HG03159 (cell line): ENCODE measurements around the gene TJP2.

Experiments
- ATAC-seq: cut with Tn5 transposase; IDR thresholded peaks from one replicate; pipeline ENCODE4 v1.9.1; 2021; ENCODE audit warnings: mild to moderate bottlenecking, moderate library complexity; ENCODE audit not compliant: unreplicated experiment

TJP2 gene

DNA sequence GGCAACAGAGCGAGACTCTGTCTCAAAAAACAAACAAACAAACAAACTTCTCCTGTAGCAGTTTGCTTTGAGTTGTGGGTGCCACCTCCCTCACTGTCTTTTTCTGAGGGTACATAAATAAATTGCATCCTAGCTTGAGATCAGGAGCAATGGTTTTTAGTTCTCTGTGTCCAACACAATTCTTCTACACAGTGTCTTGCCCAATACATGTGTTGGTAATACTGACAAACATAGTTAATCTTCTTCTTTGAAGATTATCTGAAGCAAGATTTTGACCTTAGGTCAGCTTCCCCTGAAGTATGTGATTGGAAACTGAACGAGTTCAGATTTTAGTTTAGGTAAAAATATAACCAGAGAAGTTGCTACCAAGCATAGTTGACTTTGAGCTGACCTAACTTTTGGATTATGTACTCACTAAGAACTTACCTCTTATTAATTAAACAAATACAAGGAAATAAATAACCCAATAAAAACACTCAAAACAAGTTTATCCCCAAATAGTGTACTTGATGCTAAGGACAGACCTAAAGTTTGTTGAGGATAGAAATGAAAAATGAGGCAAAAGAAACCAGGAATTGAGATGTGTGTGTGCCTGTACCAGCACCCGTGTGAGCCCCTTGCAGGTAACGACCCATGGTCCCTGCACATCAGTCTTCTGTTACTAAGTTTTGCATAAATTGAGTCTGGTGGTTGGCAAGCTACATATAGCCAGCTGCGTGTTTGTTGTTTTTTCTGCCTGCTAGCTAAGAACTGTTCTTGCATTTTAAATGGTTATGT lies 16.2 kb downstream of the TJP2 start:
- ATAC-seq, result peak; percentile 86

GRCh38 chr9:69190863-69191181 lies 16.7 kb downstream of the TJP2 start:
- no peak for ATAC-seq

DNA sequence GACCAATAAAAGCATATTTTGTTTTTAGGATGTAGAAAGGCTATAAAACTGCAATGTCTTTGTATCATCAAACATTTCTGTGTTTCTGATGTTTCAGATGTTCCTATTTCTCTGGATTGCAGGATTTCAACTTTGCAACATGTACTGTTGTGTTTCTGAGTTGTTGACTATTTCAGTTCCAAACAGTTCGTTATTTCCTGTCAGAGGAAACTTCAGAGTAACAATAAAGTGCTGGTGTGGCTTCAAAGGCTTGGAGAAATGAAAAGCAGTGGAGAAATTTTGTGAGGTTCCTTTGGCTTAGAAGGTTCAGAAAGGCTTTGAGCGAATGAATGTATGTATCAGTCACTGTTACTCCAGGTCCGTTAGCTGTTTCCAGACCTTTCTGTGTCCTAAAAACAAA lies 17.2 kb downstream of the TJP2 start:
- no peak for ATAC-seq

DNA sequence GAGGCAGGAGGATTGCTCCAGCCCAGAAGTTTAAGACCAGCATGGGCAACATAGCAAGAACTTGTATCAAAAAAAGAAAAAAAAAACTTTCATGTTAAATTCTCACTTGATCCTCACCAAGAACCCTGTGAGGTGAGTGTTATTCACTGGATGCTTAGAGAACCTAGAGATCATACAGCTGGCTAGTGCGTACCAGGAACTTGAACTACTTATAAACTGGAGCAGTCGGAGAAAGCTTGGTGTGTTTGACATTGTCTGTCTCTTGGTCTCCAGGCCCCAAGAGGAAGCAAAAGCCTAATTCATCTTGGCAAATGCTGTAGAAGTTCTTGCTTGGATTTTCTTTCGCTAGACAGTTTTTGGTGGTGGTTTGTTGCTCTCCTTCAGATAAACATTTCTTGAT lies 18.1 kb downstream of the TJP2 start:
- ATAC-seq, result no peak

GRCh38 chr9:69193685-69194032 lies 19.6 kb downstream of the TJP2 start:
- ATAC-seq, result no peak

GRCh38 chr9:69194702-69195418 lies 20.8 kb downstream of the TJP2 start:
- ATAC-seq, result no peak

- no peak for ATAC-seq
Observed at GRCh38 chr9:69195668-69196067, 21.6 kb downstream of the TJP2 start.

DNA sequence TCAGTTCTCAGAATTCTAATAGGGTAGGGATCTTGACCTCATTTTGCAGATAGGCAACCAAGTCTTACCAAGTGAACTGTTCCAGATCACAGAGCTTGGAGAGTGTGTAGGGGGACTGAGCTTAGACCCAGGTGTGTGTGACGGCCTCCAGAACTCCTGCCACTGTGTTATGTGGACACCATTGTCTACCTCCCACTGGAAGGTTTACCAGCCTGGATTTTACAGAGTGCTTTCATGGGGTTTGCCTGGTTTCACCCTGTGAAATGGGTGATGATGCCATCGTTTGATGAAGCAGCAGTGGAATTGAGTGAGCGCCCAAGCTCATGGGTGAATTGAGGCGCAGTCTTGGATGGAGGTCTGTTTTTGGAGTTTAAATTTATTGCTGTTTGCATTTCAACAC lies 23.6 kb downstream of the TJP2 start:
- ATAC-seq, result no peak

GRCh38 chr9:69198521-69199220 lies 24.6 kb downstream of the TJP2 start:
- ATAC-seq, result no peak

- ATAC-seq, result no peak
Observed at GRCh38 chr9:69199769-69200470, 25.8 kb downstream of the TJP2 start.

DNA sequence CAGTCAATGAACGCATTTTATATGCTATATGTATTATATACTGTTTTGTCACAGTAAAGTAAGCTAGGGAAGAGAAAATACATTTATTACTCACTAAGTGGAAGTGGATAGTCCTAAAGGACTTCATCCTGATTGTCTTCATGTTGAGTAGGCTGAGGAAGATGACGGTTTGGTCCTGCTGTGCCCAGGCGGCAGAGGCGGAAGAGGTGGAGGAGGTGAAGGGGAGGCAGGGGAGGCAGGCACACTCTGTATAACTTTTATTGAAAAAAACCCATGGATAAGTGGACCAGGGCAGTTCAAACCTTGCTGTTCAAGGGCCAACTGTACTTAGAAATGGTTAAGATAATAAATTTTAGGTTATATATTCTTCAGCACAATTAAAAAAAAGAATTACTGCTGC lies 28.5 kb downstream of the TJP2 start:
- no peak for ATAC-seq

DNA sequence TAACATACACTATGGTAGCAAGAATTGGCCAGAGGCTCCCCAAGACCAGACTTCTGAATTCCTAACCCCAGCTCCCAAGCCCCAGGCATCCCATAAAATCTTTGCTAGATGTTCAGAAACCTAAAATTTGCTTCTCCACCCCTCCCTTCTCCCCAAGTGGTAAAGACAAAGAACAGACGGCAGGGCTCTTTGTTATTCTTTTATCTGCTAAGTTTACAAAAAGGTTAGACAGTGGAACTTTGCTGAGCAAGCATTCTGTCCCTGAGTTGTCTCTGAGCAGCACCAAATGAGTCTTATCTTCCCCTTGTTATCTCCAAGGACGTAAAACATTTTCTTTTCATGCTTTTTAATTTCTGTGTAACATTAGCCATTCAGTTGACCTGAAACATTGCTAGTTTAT lies 30.2 kb downstream of the TJP2 start:
- no peak for ATAC-seq

DNA sequence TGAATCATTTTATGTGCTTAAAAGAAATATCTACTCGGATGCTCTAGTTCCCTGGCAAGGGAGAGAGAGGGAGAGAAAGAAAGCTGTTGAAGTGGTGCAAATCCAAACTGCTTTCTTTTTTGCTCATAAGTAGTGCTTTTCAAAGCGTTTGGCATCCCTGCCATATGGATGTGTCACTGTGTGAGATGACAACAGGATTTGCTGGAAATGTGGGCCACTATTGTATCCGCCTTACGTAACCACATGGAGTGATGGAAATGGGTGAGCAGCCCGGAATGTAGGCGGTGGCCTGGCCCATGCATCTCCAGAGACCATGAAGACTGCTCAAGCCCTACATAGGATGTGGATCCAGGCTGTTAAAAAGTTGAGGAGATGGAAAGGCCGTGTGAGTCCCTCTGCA lies 30.8 kb downstream of the TJP2 start:
- ATAC-seq, result no peak

DNA sequence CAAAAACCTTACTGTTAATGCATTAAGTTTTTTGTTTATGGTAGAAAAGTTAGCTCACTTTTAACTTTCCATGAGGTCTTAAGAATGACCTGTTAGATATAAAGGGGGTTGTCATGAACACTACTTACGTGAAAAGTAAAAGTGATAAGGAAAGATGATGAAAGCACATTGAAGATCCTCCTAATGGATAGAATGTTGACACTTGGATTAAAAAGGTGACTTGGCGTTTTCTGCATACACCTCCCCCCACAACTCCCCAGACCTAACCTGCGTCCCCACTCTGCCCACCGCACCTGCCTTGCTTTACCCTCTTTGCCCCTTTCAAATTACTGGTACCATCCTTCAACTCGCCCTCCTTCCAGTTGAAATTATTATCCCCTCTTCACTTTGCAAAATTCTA lies 32.0 kb downstream of the TJP2 start:
- no peak for ATAC-seq

- no peak for ATAC-seq
Observed at GRCh38 chr9:69207503-69207902, 33.4 kb downstream of the TJP2 start.

- no peak for ATAC-seq
Observed at GRCh38 chr9:69211424-69212036, 37.5 kb downstream of the TJP2 start.

- ATAC-seq, result no peak
Observed at GRCh38 chr9:69213647-69214046, 39.6 kb downstream of the TJP2 start.

DNA sequence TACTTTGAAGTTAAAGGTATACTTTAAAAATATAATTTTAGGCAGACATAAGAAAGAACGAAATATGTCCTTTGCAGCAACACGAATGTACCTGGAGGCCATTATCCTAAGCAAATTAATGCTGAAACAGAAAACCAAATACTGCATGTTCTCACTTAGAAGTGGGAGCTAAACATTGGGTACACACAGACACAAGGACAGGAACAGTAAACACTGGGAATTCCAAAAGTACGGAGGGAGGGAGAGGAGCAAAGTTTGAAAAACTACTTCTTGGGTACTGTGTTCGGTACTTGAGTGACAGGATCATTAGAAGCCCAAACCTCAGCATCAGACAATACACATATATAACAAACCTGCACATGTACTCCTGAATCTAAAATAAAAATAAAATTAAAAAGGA lies 40.9 kb downstream of the TJP2 start:
- no peak for ATAC-seq

DNA sequence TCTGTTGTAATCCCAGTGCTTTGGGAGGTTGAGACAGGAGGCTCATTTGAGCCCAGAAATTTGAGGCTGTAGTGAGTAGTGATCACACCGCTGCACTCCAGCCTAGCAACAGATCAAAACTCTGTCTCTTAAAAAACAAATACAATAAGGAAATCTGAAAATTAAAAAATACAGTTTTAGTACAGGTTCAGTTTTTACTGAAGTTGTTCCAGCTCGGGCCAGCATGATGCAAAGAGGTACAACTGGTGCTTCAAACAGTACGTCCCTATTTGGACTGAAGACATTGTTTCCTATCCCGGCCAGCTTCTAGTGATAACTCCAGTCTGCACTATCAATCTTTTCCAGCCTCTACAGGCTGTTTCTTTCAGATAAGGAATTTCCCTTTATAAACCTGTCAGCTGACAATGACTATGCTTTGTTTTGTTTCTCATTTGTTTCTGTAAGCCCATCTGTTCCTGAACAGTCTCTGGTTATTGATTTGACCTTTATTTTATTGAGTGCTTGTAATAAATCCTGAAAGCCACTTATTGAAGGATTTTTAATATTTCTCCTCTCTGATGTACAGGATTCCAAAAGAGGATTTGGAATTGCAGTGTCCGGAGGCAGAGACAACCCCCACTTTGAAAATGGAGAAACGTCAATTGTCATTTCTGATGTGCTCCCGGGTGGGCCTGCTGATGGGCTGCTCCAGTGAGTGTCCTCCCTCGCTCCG lies 41.9 kb downstream of the TJP2 start:
- ATAC-seq, result no peak

- no peak for ATAC-seq
Observed at GRCh38 chr9:69218166-69218565, 44.1 kb downstream of the TJP2 start.

GRCh38 chr9:69221036-69221435 lies 47.0 kb downstream of the TJP2 start:
- no peak for ATAC-seq
